GM12874 (cell line): Measurements from ENCODE around the gene MED1.

Source experiments
- CTCF ChIP-seq: IDR thresholded peaks from 2 replicates; pipeline ENCODE4 v1.5.1; 2011; ENCODE audit warnings: low read depth, mild to moderate bottlenecking, control low read depth, low read length, moderate library complexity; ENCODE audit not compliant: insufficient read depth

Gene MED1

DNA sequence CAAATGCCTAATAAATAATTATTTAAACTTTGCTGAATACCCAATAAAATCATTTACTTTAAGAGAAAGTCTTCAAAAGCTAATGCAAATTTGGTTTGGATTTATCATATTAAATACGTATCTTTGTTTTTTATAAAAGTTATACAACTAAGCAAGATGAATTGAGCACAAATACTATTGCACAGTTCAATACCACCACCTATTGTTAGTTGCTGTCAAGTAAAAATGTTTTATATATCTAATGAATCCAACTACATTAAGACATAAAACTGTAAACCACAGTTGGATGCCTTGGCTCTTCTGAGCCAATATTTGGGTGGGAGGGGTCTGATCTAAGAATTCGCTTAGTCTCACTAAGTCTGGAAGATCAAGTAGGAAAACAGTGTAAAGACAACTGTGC lies 57.3 kb downstream of the MED1 start:
- TF ChIP-seq CTCF, result no peak

GRCh38 chr17:39391448-39391847 lies 59.6 kb downstream of the MED1 start:
- TF ChIP-seq CTCF, result no peak

DNA sequence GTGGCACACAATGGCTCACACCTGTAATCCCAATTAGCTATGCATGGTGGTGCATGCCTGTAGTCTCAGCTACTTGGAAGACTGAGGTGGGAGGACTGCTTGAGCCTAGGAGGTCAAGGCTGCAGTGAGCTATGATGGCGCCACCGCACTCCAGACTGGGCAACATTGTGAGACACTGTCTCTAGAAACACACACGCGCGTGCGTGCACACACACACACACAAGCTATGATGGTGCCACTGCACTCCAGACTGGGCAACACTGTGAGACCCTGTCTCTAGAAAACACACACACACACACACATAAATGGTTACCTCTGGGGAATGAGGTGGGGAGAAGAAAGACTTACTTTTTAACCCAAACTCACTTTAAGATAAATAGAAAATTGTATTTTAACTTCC lies 66.0 kb downstream of the MED1 start:
- TF ChIP-seq CTCF, result no peak

DNA sequence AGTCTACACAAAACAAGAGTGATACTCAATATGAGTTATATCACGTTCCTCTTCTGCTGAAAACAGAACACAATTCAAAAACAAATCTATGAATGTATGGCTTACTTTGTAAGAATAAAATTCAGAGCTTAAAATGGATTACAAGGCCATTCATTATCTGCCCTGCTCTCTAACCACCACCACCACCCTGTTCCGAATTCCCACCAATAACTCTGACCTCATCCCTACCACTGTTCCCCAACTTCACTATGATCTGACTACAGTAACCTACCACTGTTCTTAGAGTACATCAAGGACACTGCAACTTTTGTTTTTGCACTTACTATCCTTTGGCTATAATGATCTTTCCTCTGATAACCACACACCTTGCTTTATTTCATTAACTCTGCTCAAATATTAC lies 70.9 kb downstream of the MED1 start:
- TF ChIP-seq CTCF, result no peak

DNA sequence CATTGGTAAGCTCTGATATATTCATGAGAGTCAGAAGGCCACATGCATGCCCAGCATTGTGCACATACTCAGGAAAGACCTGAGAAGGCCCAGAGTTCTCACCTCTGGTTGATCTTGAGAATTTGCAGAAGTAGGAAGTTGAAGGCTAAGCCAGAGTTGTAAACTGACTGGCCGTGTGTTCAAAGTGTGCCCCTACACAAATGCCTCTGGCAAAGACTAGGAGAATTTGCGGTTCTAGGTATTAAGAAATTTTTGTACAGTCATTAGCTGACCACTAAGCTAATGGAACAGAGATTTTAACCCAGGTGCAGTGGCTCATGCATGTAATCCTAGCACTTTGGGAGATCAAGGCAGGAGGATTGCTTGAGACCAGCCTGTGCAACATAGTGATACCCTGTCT lies 74.6 kb downstream of the MED1 start:
- TF ChIP-seq CTCF, result no peak

- no peak for TF ChIP-seq CTCF
These were observed 85.2 kb downstream of the MED1 start for GRCh38 chr17:39365872-39366271.

- TF ChIP-seq CTCF, result no peak
These were observed 85.8 kb downstream of the MED1 start for GRCh38 chr17:39365242-39365641.

- TF ChIP-seq CTCF, result no peak
These were observed 86.6 kb downstream of the MED1 start for GRCh38 chr17:39364236-39365025.
